HCT116 (cell line): Measurements from ENCODE around the gene TIGD2.

Experiments used
- CEBPB ChIP-seq: IDR thresholded peaks from 2 replicates; pipeline ENCODE4 v1.6.1; 2012; ENCODE audit warnings: low read depth
- EGR1 ChIP-seq: IDR thresholded peaks from 2 replicates; pipeline ENCODE4 v1.6.1; 2012; ENCODE audit warnings: low read depth
- EZH2 ChIP-seq: fragments of 200-600 bp; sonication (generic); IDR thresholded peaks from 2 replicates; pipeline ENCODE4 v1.6.1; 2017; ENCODE audit warnings: antibody characterized with exemption, mixed run types
- EZH2phosphoT487 ChIP-seq: fragments of 200-600 bp; IDR thresholded peaks from 2 replicates; pipeline ENCODE4 v1.6.1; 2018; ENCODE audit warnings: antibody characterized with exemption, borderline replicate concordance
- JUND ChIP-seq: IDR thresholded peaks from 2 replicates; pipeline ENCODE4 v1.6.1; 2012
- POLR2A ChIP-seq: IDR thresholded peaks from 2 replicates; pipeline ENCODE4 v1.7.0; 2011; ENCODE audit warnings: borderline replicate concordance; ENCODE audit not compliant: insufficient read depth, insufficient read length; ENCODE audit errors: extremely low read depth
- RAD21 ChIP-seq: IDR thresholded peaks from 2 replicates; pipeline ENCODE4 v1.6.1; 2012; ENCODE audit warnings: low read depth, mild to moderate bottlenecking
- SP1 ChIP-seq: IDR thresholded peaks from 2 replicates; pipeline ENCODE4 v1.6.1; 2012; ENCODE audit warnings: low read depth
- SRF ChIP-seq: IDR thresholded peaks from 2 replicates; pipeline ENCODE4 v1.6.1; 2012; ENCODE audit warnings: low read depth
- TCF7L2 ChIP-seq: IDR thresholded peaks from 2 replicates; pipeline ENCODE4 v1.7.0; 2011; ENCODE audit warnings: borderline replicate concordance, inconsistent platforms; ENCODE audit not compliant: insufficient read depth, insufficient read length; ENCODE audit errors: extremely low read depth
- YY1 ChIP-seq: IDR thresholded peaks from 2 replicates; pipeline ENCODE4 v1.6.1; 2011; ENCODE audit warnings: low read length, low read depth, moderate library complexity, mild to moderate bottlenecking; ENCODE audit not compliant: insufficient replicate concordance; ENCODE audit errors: extremely low read depth
- ZFX ChIP-seq: fragments of 450-650 bp; IDR thresholded peaks from 2 replicates; pipeline ENCODE4 v1.6.1; 2017
- TF ChIP-seq, protein P1 (sequence below), 3 experiments: fragments of 200-600 bp in 1 of 3; sonication (generic) in 1 of 3; IDR thresholded peaks in 2 of 3; conservative IDR thresholded peaks in 1 of 3; 2 replicates each; pipeline ENCODE4 v1.5.1; 2012 to 2017; ENCODE audit warnings: low read depth in 2 of 3, low read length in 2 of 3, antibody characterized with exemption in 1 of 3, borderline replicate concordance in 1 of 3, control low read depth in 1 of 3, mild to moderate bottlenecking in 1 of 3, mixed read lengths in 1 of 3, mixed run types in 1 of 3, moderate library complexity in 1 of 3; ENCODE audit not compliant: insufficient read depth in 1 of 3
- TF ChIP-seq, protein P2 (sequence below): IDR thresholded peaks from 2 replicates; pipeline ENCODE4 v1.6.1; 2012; ENCODE audit warnings: low read depth

- TF ChIP-seq, protein P1, sequence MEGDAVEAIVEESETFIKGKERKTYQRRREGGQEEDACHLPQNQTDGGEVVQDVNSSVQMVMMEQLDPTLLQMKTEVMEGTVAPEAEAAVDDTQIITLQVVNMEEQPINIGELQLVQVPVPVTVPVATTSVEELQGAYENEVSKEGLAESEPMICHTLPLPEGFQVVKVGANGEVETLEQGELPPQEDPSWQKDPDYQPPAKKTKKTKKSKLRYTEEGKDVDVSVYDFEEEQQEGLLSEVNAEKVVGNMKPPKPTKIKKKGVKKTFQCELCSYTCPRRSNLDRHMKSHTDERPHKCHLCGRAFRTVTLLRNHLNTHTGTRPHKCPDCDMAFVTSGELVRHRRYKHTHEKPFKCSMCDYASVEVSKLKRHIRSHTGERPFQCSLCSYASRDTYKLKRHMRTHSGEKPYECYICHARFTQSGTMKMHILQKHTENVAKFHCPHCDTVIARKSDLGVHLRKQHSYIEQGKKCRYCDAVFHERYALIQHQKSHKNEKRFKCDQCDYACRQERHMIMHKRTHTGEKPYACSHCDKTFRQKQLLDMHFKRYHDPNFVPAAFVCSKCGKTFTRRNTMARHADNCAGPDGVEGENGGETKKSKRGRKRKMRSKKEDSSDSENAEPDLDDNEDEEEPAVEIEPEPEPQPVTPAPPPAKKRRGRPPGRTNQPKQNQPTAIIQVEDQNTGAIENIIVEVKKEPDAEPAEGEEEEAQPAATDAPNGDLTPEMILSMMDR (IDR thresholded peaks at IDR 0.05 in 2 of 3, conservative IDR thresholded peaks at IDR 0.05 in 1 of 3; ENCODE audit: borderline replicate concordance in 1 of 3, insufficient read depth in 1 of 3, low read depth in 2 of 3, low read length in 2 of 3) = no peak
- TF ChIP-seq RAD21 (no peak), EZH2 (no peak), SP1 (no peak), EGR1 (no peak), ZFX (no peak), JUND (no peak), EZH2phosphoT487 (no peak), TCF7L2 (no peak), SRF (no peak), CEBPB (no peak), POLR2A (no peak), YY1 (no peak)
- TF ChIP-seq, protein P2, sequence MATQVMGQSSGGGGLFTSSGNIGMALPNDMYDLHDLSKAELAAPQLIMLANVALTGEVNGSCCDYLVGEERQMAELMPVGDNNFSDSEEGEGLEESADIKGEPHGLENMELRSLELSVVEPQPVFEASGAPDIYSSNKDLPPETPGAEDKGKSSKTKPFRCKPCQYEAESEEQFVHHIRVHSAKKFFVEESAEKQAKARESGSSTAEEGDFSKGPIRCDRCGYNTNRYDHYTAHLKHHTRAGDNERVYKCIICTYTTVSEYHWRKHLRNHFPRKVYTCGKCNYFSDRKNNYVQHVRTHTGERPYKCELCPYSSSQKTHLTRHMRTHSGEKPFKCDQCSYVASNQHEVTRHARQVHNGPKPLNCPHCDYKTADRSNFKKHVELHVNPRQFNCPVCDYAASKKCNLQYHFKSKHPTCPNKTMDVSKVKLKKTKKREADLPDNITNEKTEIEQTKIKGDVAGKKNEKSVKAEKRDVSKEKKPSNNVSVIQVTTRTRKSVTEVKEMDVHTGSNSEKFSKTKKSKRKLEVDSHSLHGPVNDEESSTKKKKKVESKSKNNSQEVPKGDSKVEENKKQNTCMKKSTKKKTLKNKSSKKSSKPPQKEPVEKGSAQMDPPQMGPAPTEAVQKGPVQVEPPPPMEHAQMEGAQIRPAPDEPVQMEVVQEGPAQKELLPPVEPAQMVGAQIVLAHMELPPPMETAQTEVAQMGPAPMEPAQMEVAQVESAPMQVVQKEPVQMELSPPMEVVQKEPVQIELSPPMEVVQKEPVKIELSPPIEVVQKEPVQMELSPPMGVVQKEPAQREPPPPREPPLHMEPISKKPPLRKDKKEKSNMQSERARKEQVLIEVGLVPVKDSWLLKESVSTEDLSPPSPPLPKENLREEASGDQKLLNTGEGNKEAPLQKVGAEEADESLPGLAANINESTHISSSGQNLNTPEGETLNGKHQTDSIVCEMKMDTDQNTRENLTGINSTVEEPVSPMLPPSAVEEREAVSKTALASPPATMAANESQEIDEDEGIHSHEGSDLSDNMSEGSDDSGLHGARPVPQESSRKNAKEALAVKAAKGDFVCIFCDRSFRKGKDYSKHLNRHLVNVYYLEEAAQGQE = no peak
These were observed 12.3 kb upstream of the TIGD2 start for GRCh38 chr4:89099034-89099433.
